ENCODE results near the gene MAGEA10.

GRCh38 chrX:152149648-152150047 is 11.3 kb upstream of the MAGEA10 start:
- no peak for TF ChIP-seq CEBPB (IDR thresholded peaks at IDR 0.05)
- TF ChIP-seq TCF12 (IDR thresholded peaks at IDR 0.05; ENCODE audit: low read depth) = no peak
- TF ChIP-seq TAF1 (IDR thresholded peaks at IDR 0.05; ENCODE audit: low read depth) = no peak
- no peak for TF ChIP-seq EGR1 (IDR thresholded peaks at IDR 0.05)
- no peak for TF ChIP-seq FOXM1 (IDR thresholded peaks at IDR 0.05; ENCODE audit: borderline replicate concordance, low read depth)
- TF ChIP-seq NFIC (IDR thresholded peaks at IDR 0.05) = no peak
